ENCODE measurements around the gene PKD2.

Gene PKD2

DNA sequence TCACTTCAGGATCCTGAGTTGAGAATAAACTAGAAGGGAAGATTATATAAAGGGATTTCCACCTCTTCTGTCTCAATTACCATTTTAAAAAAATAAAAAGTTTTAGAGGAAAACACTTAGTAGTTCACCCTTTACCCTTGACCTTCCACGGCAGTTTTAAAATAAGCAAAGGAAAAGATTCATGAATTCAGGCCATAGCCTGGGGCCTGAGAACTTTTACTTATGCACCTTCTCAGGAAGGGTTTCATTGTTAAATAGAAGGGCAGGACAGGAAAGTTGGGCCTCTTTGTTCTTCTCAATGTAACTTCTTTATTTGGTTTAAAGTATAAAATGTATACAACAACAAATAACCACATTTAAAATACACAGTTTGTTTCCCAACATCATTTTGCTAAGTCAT, 54.9 kb downstream of the PKD2 start:
- no peak overlapping the region for H3K27ac Mint-ChIP-seq
- H3K9me3 Mint-ChIP-seq, result no peaks in the 10 kb centered on the region
- peaks cover 21% of the 10 kb centered on the region for H3K36me3 Mint-ChIP-seq (ENCODE audit: low read depth)
- H3K4me1 Mint-ChIP-seq (ENCODE audit: low read depth), result no peaks in the 10 kb centered on the region
- no peaks in the 10 kb centered on the region for H3K27me3 Mint-ChIP-seq
- no peak overlapping the region for H3K4me3 Mint-ChIP-seq

DNA sequence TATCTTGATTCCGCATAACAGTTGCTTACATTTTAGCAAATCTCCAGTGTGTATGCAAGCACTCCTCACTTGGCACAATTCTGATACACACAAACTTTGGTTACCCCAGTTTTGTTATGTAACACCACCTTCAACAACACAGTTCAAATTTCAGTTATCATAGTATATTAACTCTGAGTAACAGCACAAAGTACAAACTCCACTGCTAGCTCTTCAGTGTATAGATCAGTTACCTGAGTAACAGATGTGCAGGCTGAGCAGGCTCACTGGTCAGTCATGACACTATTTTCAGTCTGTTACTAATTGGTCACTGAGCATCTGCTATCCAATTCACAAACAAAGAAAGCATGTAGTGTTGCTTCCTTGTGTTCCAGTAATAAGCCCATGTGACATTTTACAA, 55.4 kb downstream of the PKD2 start:
- Mint-ChIP-seq H3K27me3 (no peaks in the 10 kb centered on the region), H3K4me1 (ENCODE audit: low read depth) (no peaks in the 10 kb centered on the region), H3K4me3 (no peak overlapping the region), H3K9me3 (no peaks in the 10 kb centered on the region), H3K27ac (no peak overlapping the region), H3K36me3 (ENCODE audit: low read depth) (peaks cover 26% of the 10 kb centered on the region)

DNA sequence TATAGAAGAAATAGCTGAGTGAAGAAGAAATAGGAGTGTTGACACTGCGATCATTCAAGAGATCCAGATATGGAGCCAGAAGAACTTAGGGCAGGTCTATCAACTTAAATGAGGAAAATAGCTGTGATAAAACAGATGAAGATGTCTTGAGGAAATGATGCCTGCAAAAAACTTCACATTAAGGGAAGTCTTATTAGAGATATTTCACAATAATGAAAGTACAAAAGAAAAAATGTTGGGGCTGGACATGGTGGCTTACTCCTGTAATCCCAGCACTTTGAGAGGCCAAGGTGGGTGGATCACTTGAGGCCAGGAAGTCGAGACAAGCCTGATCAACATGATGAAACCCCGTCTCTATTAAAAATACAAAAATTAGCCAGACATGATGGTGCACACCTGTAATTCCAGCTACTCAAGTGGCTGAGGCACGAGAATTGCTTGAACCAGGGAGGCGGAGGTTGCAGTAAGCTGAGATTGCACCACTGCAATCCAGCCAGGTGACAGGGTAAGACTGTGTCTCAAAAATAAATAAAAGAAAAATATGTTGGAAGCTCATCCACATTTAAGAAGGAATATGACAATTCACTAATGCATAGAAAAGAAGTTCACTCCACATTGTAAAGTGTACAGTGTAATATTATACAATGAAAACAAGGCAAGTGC, 56.3 kb downstream of the PKD2 start:
- Mint-ChIP-seq H3K36me3 (ENCODE audit: low read depth) (peaks cover 30% of the 10 kb centered on the region), H3K4me1 (ENCODE audit: low read depth) (no peaks in the 10 kb centered on the region), H3K27me3 (no peaks in the 10 kb centered on the region), H3K4me3 (no peak overlapping the region), H3K27ac (peak overlapping the region; percentile 2), H3K9me3 (no peaks in the 10 kb centered on the region)

DNA sequence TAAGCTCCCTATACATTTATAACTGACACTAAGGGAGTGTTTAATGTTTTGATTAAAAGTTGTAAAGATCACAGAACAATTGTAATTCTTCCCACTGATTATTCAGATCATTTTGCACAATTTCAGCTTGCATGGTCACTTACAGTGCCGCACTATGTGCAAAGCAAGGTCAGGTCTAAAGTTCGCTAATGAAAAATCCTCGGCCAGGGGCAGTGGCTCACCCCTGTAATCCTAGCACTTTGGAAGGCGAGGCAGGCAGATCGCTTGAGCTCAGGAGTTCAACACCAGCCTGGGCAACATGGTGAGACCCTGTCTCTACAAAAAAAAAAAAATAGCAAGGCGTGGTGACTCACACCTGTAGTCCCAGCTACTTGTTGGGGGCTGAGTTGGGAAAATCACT, 57.0 kb downstream of the PKD2 start:
- Mint-ChIP-seq H3K27me3 (no peaks in the 10 kb centered on the region), H3K4me3 (no peak overlapping the region), H3K4me1 (ENCODE audit: low read depth) (no peaks in the 10 kb centered on the region), H3K9me3 (no peaks in the 10 kb centered on the region), H3K36me3 (ENCODE audit: low read depth) (peaks cover 34% of the 10 kb centered on the region), H3K27ac (no peak overlapping the region)

DNA sequence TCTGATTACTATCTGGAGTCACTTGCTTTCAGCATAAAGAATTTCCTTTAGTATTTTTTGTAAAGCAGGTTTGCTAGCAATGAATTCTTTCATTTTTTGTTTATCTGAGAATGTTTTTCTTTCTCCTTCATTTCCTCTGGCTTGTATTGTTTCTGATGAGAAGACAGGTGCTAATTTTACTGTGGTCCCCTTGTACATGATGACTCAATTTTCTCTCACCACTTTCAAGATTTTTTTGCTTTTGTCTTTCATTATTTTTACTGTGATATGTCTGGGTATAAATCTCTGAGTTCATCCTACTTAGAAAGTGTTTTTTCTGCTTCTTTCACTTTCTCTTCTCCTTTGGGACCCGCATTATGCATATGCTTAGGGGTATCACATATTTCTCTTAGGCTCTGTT, 62.6 kb downstream of the PKD2 start:
- H3K27ac Mint-ChIP-seq, result no peak overlapping the region

DNA sequence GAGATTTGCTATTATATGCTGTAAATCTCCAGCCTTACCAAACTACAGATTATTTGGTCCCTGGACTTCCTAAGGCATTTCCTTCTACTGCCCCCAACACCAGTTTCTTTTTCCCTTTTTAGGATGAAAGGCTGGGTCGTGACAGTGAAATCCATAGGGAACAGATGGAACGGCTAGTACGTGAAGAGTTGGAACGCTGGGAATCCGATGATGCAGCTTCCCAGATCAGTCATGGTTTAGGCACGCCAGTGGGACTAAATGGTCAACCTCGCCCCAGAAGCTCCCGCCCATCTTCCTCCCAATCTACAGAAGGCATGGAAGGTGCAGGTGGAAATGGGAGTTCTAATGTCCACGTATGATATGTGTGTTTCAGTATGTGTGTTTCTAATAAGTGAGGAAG, 67.9 kb downstream of the PKD2 start:
- Mint-ChIP-seq H3K9me3 (peaks cover 9% of the 10 kb centered on the region), H3K27ac (no peak overlapping the region), H3K27me3 (no peaks in the 10 kb centered on the region), H3K36me3 (ENCODE audit: low read depth) (peaks cover 44% of the 10 kb centered on the region), H3K4me1 (ENCODE audit: low read depth) (no peaks in the 10 kb centered on the region), H3K4me3 (no peak overlapping the region)

More for the DNA sequence above, 62.6 kb downstream of the PKD2 start:
- Mint-ChIP-seq H3K36me3 (ENCODE audit: low read depth) (peaks cover 62% of the 10 kb centered on the region), H3K9me3 (peaks cover 9% of the 10 kb centered on the region), H3K4me1 (ENCODE audit: low read depth) (no peaks in the 10 kb centered on the region), H3K4me3 (no peak overlapping the region), H3K27me3 (no peaks in the 10 kb centered on the region)

DNA sequence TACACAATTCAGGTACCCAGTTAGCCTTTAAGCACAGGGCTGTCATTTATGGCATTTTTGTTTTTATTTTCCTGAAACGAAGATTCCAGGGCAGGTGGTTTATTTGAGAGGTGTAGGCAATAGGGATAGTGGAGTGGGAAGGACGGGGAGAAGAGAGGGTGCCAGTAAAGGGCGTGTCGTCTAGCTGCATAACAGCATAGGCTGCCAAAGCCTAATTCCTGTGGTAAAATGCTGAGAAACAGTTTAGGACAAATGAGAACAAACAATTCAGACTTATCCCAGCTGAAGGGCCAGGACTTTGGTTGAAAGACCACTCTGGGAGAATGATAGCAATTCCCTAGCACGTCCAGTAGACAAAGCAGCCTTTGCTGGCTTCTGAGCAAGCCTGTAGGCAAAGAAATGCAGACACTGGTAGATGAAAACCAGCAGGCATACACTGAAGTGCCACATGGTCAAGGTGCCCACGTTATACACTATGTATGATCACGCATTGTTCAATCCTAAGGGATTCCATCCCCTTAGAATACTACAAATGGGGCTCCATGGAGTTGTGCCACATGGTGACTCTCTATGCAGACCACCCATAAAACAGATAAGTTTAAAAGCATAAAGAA, 70.6 kb downstream of the PKD2 start:
- Mint-ChIP-seq H3K36me3 (ENCODE audit: low read depth) (peaks cover 26% of the 10 kb centered on the region), H3K9me3 (no peaks in the 10 kb centered on the region), H3K27ac (no peak overlapping the region), H3K4me3 (no peak overlapping the region), H3K27me3 (no peaks in the 10 kb centered on the region), H3K4me1 (ENCODE audit: low read depth) (no peaks in the 10 kb centered on the region)

DNA sequence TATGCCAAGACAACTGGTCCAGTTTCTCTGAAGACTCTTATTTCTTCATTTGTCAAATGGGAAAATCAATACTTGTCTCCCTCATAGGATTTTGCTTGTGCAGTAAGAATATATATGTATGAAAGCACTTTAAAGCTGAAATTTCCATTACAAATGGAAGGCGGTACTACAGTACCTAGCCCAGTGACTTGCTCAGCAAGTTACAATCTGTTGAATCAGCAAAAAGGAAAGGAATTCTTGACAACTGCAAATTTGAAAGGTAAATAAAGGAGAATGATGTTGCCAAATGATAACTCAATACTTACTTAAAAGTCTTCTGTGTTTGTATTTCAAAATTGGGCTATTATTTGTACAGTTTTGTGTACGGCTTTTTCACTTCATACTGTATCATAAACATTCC, 71.1 kb downstream of the PKD2 start:
- no peak overlapping the region for H3K27ac Mint-ChIP-seq
- H3K9me3 Mint-ChIP-seq, result no peaks in the 10 kb centered on the region
- no peak overlapping the region for H3K4me3 Mint-ChIP-seq
- no peaks in the 10 kb centered on the region for H3K27me3 Mint-ChIP-seq
- peaks cover 26% of the 10 kb centered on the region for H3K36me3 Mint-ChIP-seq (ENCODE audit: low read depth)
- H3K4me1 Mint-ChIP-seq (ENCODE audit: low read depth), result no peaks in the 10 kb centered on the region

DNA sequence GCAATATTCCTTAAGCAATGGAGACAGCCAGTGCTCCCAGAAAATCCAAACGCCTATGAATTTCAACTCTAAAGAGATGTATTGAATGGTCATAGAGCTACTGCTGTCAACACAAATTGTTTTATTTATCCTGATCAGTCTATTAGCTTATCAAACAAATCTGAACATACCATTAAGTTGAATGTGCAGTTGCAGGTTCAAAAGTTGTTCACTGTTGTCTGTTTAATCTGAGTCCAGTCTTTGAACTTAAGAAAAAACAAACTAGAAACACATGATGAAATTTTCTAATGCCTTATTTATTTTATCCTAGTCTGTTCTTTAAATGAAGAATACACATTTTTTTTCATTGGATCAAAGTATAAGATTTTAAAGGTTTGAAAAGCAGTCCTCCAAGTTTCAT, 73.2 kb downstream of the PKD2 start:
- H3K36me3 Mint-ChIP-seq (ENCODE audit: low read depth), result peaks cover 14% of the 10 kb centered on the region
- H3K4me1 Mint-ChIP-seq (ENCODE audit: low read depth), result no peaks in the 10 kb centered on the region
- no peaks in the 10 kb centered on the region for H3K27me3 Mint-ChIP-seq
- H3K9me3 Mint-ChIP-seq, result no peaks in the 10 kb centered on the region
- H3K27ac Mint-ChIP-seq, result no peak overlapping the region
- H3K4me3 Mint-ChIP-seq, result no peak overlapping the region

DNA sequence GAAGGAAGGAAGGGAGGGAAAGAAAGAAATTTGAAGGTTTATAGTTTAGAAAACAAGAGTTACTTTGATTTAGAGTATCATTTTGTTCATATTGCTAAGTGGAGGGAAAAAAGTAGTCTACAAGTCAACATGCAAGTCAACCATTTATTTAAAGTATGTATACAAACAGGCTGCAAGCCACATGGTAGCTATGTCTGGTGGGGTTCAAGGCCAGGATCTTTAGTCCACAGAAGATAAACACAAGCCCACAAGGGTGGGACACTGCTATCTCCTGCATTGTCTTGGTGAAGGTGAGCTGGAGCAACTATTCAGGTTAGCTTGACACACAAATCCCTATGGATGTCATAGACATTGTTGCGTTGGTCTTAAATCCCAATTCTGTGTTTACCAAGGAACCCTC, 79.6 kb downstream of the PKD2 start:
- no peak overlapping the region for H3K4me3 Mint-ChIP-seq
- H3K27me3 Mint-ChIP-seq, result no peaks in the 10 kb centered on the region
- no peaks in the 10 kb centered on the region for H3K9me3 Mint-ChIP-seq
- no peaks in the 10 kb centered on the region for H3K4me1 Mint-ChIP-seq (ENCODE audit: low read depth)
- H3K27ac Mint-ChIP-seq, result no peak overlapping the region
- no peaks in the 10 kb centered on the region for H3K36me3 Mint-ChIP-seq (ENCODE audit: low read depth)

DNA sequence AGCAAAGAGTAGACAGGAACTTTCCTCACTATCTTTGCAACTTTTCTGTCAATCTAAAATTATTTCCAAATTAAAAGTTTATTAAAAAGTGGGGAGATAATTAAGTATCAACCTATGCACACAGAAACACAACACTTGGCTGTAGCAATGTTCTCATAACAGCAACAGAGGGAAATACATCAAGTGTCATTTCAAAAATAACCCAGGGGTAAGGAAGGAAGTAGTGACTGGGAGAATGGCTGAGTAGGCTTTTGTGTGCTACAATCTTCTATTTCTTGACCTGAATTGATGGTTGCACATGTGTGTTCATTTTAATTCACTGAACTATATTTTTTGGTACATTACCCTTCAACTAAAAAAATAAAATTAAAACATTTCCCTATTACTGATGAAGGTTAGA, 83.5 kb downstream of the PKD2 start:
- Mint-ChIP-seq H3K36me3 (ENCODE audit: low read depth) (no peaks in the 10 kb centered on the region), H3K27ac (no peak overlapping the region), H3K4me1 (ENCODE audit: low read depth) (no peaks in the 10 kb centered on the region), H3K4me3 (no peak overlapping the region), H3K27me3 (no peaks in the 10 kb centered on the region), H3K9me3 (no peaks in the 10 kb centered on the region)

DNA sequence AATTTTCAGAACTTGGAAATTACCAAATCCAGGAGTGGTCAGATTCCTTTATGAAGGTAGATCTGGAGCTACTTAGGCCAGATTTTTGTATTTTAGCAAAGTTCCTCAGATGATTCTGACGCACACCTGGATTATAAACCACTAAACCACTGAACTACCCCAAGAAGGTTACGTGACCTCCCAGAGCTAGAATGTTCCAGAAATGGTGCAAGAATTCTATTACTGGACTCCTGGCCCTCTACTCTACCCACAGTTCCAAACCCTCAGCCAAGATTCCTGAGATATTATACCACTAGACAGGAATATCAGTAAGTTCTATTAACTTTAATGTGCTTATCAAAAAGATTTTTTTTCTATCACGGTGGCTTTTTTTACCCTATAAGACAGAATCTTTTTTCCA, 83.9 kb downstream of the PKD2 start:
- Mint-ChIP-seq H3K27ac (no peak overlapping the region), H3K27me3 (no peaks in the 10 kb centered on the region), H3K4me1 (ENCODE audit: low read depth) (no peaks in the 10 kb centered on the region), H3K4me3 (no peak overlapping the region), H3K9me3 (no peaks in the 10 kb centered on the region), H3K36me3 (ENCODE audit: low read depth) (no peaks in the 10 kb centered on the region)

DNA sequence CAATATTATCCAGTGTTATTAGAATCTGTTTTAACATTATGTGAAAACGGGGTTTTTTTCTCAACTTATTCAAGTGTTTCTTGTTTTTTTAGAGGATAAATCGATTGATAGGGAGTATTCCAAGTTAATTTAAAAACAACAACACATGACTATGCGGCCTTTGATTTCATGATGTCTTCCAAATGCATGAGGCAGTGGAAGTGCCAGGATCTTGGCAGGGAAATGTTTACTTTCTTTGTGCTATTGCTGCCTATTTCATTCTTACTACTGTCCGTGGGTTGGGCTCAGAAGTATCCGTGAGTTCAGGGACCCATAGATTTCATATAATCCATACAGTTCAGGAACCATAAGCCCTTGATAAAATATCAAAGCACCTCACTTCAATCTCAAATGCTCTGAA, 86.4 kb downstream of the PKD2 start:
- H3K27ac Mint-ChIP-seq, result no peak overlapping the region
- no peaks in the 10 kb centered on the region for H3K27me3 Mint-ChIP-seq
- no peaks in the 10 kb centered on the region for H3K4me1 Mint-ChIP-seq (ENCODE audit: low read depth)
- H3K4me3 Mint-ChIP-seq, result no peak overlapping the region
- no peaks in the 10 kb centered on the region for H3K36me3 Mint-ChIP-seq (ENCODE audit: low read depth)
- no peaks in the 10 kb centered on the region for H3K9me3 Mint-ChIP-seq

DNA sequence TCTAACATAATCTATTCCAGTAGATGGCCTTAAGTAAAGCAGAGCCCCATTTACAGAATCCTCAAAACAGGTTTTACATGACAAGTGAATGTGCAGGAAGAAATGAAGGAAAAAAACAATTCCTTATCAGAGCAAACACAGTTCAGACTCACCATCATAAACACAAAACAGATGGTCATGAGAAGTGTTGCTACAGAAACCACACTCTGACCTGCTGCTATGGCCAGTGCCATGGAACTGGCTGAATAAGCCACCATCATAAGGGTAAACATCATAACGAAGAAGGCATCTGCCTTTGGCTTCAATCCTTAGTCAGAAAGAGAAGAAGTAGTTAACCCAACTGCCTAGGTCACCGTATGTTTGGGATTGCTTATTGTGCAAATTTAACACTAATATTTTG, 89.9 kb downstream of the PKD2 start:
- no peaks in the 10 kb centered on the region for H3K9me3 Mint-ChIP-seq
- H3K4me3 Mint-ChIP-seq, result no peak overlapping the region
- H3K27me3 Mint-ChIP-seq, result no peaks in the 10 kb centered on the region
- no peaks in the 10 kb centered on the region for H3K4me1 Mint-ChIP-seq (ENCODE audit: low read depth)
- H3K36me3 Mint-ChIP-seq (ENCODE audit: low read depth), result no peaks in the 10 kb centered on the region
- no peak overlapping the region for H3K27ac Mint-ChIP-seq

DNA sequence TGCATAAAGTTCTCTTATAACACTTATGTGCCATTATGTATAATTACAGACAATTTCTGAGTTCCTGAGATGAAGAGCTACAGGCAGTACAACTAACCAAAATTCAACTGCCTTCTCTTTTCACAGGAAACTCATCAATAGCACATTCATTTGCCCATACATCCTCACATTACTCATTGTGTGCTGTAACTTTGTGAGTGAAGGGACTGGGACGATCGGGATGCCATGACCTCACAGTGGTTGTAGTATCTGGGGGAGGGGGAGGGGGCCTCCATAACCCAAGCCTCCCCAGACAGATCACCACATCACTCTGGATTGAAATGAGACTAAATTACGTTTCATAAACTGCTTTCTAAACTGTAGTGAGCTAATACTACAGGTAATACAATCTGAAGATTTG, 90.3 kb downstream of the PKD2 start:
- no peaks in the 10 kb centered on the region for H3K9me3 Mint-ChIP-seq
- no peaks in the 10 kb centered on the region for H3K4me1 Mint-ChIP-seq (ENCODE audit: low read depth)
- H3K27ac Mint-ChIP-seq, result no peak overlapping the region
- no peak overlapping the region for H3K4me3 Mint-ChIP-seq
- no peaks in the 10 kb centered on the region for H3K27me3 Mint-ChIP-seq
- no peaks in the 10 kb centered on the region for H3K36me3 Mint-ChIP-seq (ENCODE audit: low read depth)

Data from stimulated activated naive CD8-positive, alpha-beta T cell treated with anti-CD3 and anti-CD28 coated beads, Interleukin-15, Interleukin-2, amounts not matched to agents 100 ng/mL and 50 ng/mL, for 24 hours (primary cell).